Ishikawa (cell line): ENCODE measurements around the gene KCNJ4.

Experiments used
- CEBPB ChIP-seq: IDR thresholded peaks from 2 replicates; pipeline ENCODE4 v1.6.1; 2012
- CREB1 ChIP-seq: IDR thresholded peaks from 2 replicates; pipeline ENCODE4 v1.6.1; 2012; ENCODE audit warnings: low read depth
- EGR1 ChIP-seq: IDR thresholded peaks from 2 replicates; pipeline ENCODE4 v1.6.1; 2012
- EP300 ChIP-seq: IDR thresholded peaks from 2 replicates; pipeline ENCODE4 v1.6.1; 2012; ENCODE audit warnings: borderline replicate concordance
- FOXM1 ChIP-seq: IDR thresholded peaks from 2 replicates; pipeline ENCODE4 v1.6.1; 2012; ENCODE audit warnings: low read depth, borderline replicate concordance
- MAX ChIP-seq: IDR thresholded peaks from 2 replicates; pipeline ENCODE4 v1.6.1; 2012
- NFIC ChIP-seq: IDR thresholded peaks from 2 replicates; pipeline ENCODE4 v1.6.1; 2012
- RAD21 ChIP-seq: IDR thresholded peaks from 2 replicates; pipeline ENCODE4 v1.6.1; 2012; ENCODE audit warnings: low read depth
- REST ChIP-seq: IDR thresholded peaks from 2 replicates; pipeline ENCODE4 v1.6.1; 2012; ENCODE audit warnings: low read depth, mild to moderate bottlenecking
- TAF1 ChIP-seq: IDR thresholded peaks from 2 replicates; pipeline ENCODE4 v1.6.1; 2012; ENCODE audit warnings: low read depth, mild to moderate bottlenecking
- TCF12 ChIP-seq: IDR thresholded peaks from 2 replicates; pipeline ENCODE4 v1.6.1; 2012; ENCODE audit warnings: low read depth
- TEAD4 ChIP-seq: IDR thresholded peaks from 2 replicates; pipeline ENCODE4 v1.6.1; 2012
- USF1 ChIP-seq: IDR thresholded peaks from 2 replicates; pipeline ENCODE4 v1.6.1; 2012
- YY1 ChIP-seq: IDR thresholded peaks from 2 replicates; pipeline ENCODE4 v1.6.1; 2012; ENCODE audit warnings: low read depth
- ZBTB7A ChIP-seq: IDR thresholded peaks from 2 replicates; pipeline ENCODE4 v1.6.1; 2012; ENCODE audit warnings: low read depth

KCNJ4 gene

GRCh38 chr22:38411016-38411415 lies 44.0 kb downstream of the KCNJ4 start:
- TF ChIP-seq TCF12 = no peak
- no peak for TF ChIP-seq ZBTB7A
- no peak for TF ChIP-seq EGR1
- TF ChIP-seq NFIC = no peak
- no peak for TF ChIP-seq YY1
- no peak for TF ChIP-seq REST
- TF ChIP-seq CREB1 = no peak
- TF ChIP-seq RAD21 = no peak
- no peak for TF ChIP-seq EP300
- no peak for TF ChIP-seq FOXM1
- no peak for TF ChIP-seq TAF1
- TF ChIP-seq TEAD4 = no peak
- TF ChIP-seq MAX = no peak
- no peak for TF ChIP-seq USF1
- no peak for TF ChIP-seq CEBPB

- TF ChIP-seq TCF12 (no peak), FOXM1 (no peak), EGR1 (no peak), YY1 (no peak), CEBPB (no peak), MAX (no peak), USF1 (no peak), TEAD4 (no peak), EP300 (no peak), ZBTB7A (no peak), NFIC (no peak), REST (no peak)
These were observed 48.4 kb downstream of the KCNJ4 start for GRCh38 chr22:38406617-38407016.

- TF ChIP-seq TAF1 (no peak), REST (no peak), ZBTB7A (no peak), TCF12 (no peak), RAD21 (no peak), TEAD4 (no peak), MAX (no peak), EP300 (no peak), EGR1 (no peak), USF1 (no peak), YY1 (no peak), NFIC (no peak), CEBPB (no peak), FOXM1 (no peak), CREB1 (no peak)
These were observed 50.6 kb downstream of the KCNJ4 start for GRCh38 chr22:38404419-38404818.

- TF ChIP-seq USF1 (no peak), MAX (no peak), FOXM1 (no peak), ZBTB7A (no peak), REST (no peak)
These were observed 51.2 kb downstream of the KCNJ4 start for GRCh38 chr22:38403812-38404211.
